ENCODE data around the gene MEF2C. TPM values are rescaled to one million over a fixed set of nuclear protein-coding genes. Genes with fewer than 3 reads are reported as not detected.
A peak's percentile ranks its signal among the peaks of the same experiment; 100 is the strongest.
"Not testable (repeated sequence)": the region's sequence is repeated elsewhere in the genome, so short reads cannot be mapped to it uniquely, and the experiment has no call there.

MEF2C gene
- total RNA-seq, 1 donor, result 98.0 TPM

DNA sequence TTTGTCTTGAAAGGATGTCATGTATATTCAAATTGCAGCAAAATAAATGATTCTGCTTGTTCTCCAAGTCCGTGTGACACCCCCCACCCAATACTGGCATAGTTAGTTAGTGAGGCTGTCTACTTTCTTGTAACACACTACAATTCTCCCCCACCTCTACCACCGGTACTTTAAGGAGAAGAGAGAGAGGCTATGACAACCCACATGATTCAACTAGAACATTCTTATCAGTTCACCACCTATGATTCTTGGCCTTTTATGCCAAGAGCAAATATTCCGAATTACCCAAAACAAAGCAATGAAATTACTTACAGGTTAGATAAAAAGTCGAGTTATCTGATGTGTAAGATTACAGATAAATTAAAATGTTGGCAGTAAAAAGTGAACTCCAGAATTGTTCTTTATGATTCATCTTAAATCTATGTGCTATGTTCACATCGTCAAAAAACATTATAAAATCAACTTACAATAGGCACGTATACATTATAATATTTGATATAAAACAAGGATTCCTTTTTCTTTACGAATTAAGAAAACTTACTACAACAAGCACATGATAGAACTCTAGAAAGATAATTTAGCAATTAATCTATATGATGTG is 14.4 kb downstream of the MEF2C start:
- DNase-seq (ENCODE audit: low read depth in 2 of 3, low spot score in 2 of 3), result no peak

- DNase-seq (ENCODE audit: low read depth in 2 of 3, low spot score in 2 of 3), result no peak
Observed at GRCh38 chr5:88867638-88868037, 15.3 kb downstream of the MEF2C start.

- DNase-seq (ENCODE audit: low read depth in 2 of 3, low spot score in 2 of 3), result no peak
Observed at GRCh38 chr5:88863523-88863922, 19.5 kb downstream of the MEF2C start.

DNA sequence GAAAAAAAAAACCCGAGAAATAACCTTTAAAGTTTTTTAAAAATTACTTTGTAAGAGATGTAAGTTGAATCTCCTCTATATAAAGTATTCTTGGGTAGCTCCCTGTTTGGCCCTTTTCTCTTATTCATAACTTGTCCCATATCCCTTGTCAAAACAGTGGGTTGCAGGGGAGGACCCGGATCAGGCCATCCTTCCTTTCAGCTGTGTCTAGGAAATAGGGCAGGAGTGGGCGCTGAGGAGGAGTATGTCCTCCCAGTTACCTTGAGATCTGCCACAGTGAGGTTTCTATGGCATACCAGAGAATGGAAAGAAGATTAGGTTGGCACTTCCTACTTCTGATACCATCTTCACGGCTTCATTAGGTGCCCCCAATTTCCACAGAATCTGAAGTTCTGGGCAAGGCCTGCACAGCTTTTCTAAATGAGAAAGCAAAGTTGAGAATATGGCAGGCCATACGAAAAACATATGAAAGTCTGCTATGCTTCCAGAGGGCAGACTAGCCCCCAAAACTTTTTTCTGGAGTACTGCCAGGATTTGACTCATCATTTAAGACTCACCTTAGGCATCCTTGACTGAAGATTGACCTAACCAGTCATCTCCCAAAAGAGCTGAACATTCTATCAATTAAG is 20.3 kb downstream of the MEF2C start:
- DNase-seq (ENCODE audit: low read depth in 2 of 3, low spot score in 2 of 3), result no peak

DNA sequence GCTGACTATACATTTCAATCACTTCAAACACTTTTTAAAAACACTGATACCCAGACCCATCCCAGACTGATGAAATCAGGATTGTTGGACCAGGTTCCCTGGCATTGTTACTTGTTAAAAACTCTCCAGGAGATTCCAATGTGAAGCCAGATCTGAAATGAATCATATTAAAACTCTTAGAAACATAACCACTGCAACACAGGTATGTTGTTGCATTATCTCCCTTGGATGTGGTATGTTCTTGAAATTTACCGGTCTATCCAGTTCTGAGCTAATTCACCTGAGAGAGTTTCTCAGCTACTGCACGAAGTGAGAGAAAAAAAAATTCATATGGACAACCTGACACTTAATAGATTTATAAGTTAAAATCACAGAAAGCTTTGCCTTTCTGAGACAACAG is 21.8 kb downstream of the MEF2C start:
- DNase-seq (ENCODE audit: low read depth in 2 of 3, low spot score in 2 of 3), result no peak

GRCh38 chr5:88860501-88860900 is 22.5 kb downstream of the MEF2C start:
- DNase-seq (ENCODE audit: low read depth in 2 of 3, low spot score in 2 of 3), result no peak

GRCh38 chr5:88858392-88858791 is 24.6 kb downstream of the MEF2C start:
- no peak for DNase-seq (ENCODE audit: low read depth in 2 of 3, low spot score in 2 of 3)

GRCh38 chr5:88856381-88856780 is 26.6 kb downstream of the MEF2C start:
- not testable (repeated sequence) for DNase-seq (ENCODE audit: low read depth in 2 of 3, low spot score in 2 of 3)

- no peak for DNase-seq (ENCODE audit: low read depth in 2 of 3, low spot score in 2 of 3)
Observed at GRCh38 chr5:88854769-88855168, 28.2 kb downstream of the MEF2C start.

DNA sequence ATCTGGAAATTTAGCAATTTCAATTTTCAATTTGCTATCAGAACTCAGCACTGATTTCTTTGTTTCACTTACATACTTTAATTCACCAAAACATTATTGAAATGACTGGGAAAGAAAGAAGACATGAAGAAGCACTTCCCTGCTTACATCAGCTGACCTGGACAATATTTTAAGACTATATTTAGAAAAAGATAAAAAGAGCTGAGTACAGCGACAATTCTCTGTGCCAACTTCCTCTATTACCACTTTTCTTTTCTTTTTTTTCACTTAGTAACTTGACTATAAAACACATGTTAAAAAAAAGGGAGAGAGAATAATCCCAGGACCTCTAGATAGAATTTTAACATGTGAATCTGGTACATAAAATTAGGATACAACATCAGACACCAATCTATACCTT is 35.6 kb downstream of the MEF2C start:
- DNase-seq (ENCODE audit: low read depth in 2 of 3, low spot score in 2 of 3), result peak in 1 of 3 donors; percentile 51

GRCh38 chr5:88846434-88846833 is 36.5 kb downstream of the MEF2C start:
- no peak for DNase-seq (ENCODE audit: low read depth in 2 of 3, low spot score in 2 of 3)

GRCh38 chr5:88845081-88845697 is 37.8 kb downstream of the MEF2C start:
- DNase-seq (ENCODE audit: low read depth in 2 of 3, low spot score in 2 of 3), result no peak

DNA sequence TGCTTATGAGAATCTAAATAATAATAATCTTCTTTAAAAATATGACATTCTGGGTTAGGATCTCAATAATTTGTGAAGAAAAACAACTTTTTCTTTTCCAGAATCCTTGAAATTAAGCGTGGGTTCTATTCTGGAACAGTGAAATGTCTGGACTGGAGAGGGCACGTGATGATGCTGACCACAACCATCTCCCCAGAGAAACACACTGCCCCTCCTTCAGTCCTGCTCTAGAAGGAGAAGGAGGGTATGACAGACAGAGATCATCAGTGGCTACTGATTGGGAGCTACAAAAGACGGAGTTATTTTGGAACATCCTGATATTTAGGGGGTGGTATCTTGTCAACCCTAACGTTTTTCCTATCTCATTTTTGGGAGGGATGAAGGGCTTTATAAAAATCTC is 40.2 kb downstream of the MEF2C start:
- DNase-seq (ENCODE audit: low read depth in 2 of 3, low spot score in 2 of 3), result no peak

DNA sequence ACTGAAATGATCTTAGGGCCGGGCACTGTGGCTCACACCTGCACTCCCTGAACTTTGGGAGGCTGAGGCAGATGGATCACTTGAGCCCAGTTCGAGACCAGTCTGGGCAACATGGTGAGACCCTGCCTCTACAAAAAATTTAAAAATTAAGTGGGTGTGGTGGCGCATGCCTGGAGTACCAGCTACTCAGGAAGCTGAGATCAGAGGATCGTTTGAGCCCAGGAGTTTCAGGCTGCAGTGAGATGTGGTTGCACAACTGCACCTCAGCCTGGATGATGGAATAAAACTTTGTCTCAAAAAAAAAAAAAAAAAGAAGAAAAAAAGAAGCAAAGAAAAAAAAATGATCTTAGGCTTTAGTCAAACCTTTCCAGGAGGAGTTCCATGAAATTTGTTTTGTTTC is 41.8 kb downstream of the MEF2C start:
- no peak for DNase-seq (ENCODE audit: low read depth in 2 of 3, low spot score in 2 of 3)

DNA sequence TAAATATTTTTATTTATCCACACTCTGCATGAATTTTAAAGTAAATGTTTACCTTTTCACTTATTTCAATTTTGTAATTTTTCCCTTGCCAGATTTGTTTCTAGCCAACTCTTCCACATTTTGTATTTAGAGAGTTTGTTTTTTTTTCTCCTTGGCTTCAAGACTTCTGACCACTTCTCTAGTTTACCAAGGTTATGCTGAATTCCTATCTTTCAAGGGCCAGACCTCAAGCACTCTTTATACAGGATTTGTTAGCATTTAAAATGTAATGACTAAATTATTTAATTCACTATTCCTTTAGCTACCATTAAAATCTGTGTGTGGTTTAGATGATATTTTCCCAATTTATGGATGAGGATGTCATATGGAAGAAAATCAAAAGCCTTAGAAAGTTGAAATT is 42.5 kb downstream of the MEF2C start:
- no peak for DNase-seq (ENCODE audit: low read depth in 2 of 3, low spot score in 2 of 3)

GRCh38 chr5:88839238-88839637 is 43.7 kb downstream of the MEF2C start:
- no peak for DNase-seq (ENCODE audit: low read depth in 2 of 3, low spot score in 2 of 3)

- DNase-seq (ENCODE audit: low read depth in 2 of 3, low spot score in 2 of 3), result no peak
Observed at GRCh38 chr5:88838500-88838899, 44.5 kb downstream of the MEF2C start.

DNA sequence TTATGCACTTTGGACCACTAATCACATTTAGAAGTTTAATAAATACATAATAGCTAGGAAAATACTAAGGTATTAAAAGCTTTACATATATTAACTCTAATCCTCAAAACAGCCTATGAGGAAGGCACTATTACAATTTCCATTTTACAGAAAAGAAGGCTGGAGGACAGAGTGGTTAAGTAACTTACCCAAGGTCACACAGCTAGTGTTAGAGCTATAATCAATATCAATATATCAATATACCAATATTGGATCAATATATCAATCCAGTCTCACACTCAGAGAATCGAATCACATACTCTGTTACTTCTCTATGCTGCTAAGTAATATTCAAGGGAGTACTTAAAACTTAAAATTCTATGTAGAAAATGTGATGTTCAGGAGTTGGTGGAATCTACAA is 45.2 kb downstream of the MEF2C start:
- DNase-seq (ENCODE audit: low read depth in 2 of 3, low spot score in 2 of 3), result no peak

GRCh38 chr5:88837222-88837621 is 45.8 kb downstream of the MEF2C start:
- no peak for DNase-seq (ENCODE audit: low read depth in 2 of 3, low spot score in 2 of 3)

- DNase-seq (ENCODE audit: low read depth in 2 of 3, low spot score in 2 of 3), result no peak
Observed at GRCh38 chr5:88836195-88836838, 46.7 kb downstream of the MEF2C start.

- no peak for DNase-seq (ENCODE audit: low read depth in 2 of 3, low spot score in 2 of 3)
Observed at GRCh38 chr5:88834499-88834898, 48.5 kb downstream of the MEF2C start.

DNA sequence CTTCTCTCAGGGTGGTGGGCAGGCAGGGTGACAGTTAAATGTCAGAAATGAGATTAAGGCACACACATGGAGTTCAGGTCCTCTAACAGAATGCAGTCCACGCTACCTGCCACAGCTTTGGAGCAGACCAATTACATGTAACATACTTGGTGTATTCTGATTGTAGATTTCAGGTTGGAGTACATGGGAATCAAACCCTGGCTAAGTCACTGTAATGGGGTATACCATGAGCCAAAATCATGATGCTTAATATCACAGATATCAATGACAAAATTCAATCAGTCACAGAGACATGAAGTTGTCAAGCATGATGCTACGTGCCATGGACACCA is 48.9 kb downstream of the MEF2C start:
- DNase-seq (ENCODE audit: low read depth in 2 of 3, low spot score in 2 of 3), result no peak

Measured in hematopoietic multipotent progenitor cell (in vitro differentiated cells).